ENCODE results near the gene UBE2J2.

The UBE2J2 gene

GRCh38 chr1:1284221-1285101 lies 10.8 kb upstream of the UBE2J2 start:
- Histone ChIP-seq H3K9me2 (replicated peaks; ENCODE audit: control insufficient read depth, low read length) (no peaks in the 10 kb centered on the region), H3K27ac (ENCODE audit: low read depth, low read length) (no peak overlapping the region), H3K79me2 (ENCODE audit: control insufficient read depth, low read length) (no peaks in the 10 kb centered on the region), H3K4me3 (ENCODE audit: low read length) (no peak overlapping the region), H3K27me3 (ENCODE audit: control insufficient read depth, low read length) (no peaks in the 10 kb centered on the region), H4K20me1 (ENCODE audit: control insufficient read depth, insufficient read depth, low read depth, low read length) (no peaks in the 10 kb centered on the region), H3F3A (ENCODE audit: control insufficient read depth, insufficient read depth) (no peaks in the 10 kb centered on the region), H3K9me3 (ENCODE audit: control insufficient read depth, insufficient read depth, low read length) (no peaks in the 10 kb centered on the region; the same call in 1 of the 2 replicates), H3K4me2 (ENCODE audit: low read length) (no peak overlapping the region), H3K36me3 (ENCODE audit: control insufficient read depth, low read length) (no peaks in the 10 kb centered on the region), H3K4me1 (ENCODE audit: control insufficient read depth, low read length) (no peaks in the 10 kb centered on the region)
- TF ChIP-seq, protein P1, sequence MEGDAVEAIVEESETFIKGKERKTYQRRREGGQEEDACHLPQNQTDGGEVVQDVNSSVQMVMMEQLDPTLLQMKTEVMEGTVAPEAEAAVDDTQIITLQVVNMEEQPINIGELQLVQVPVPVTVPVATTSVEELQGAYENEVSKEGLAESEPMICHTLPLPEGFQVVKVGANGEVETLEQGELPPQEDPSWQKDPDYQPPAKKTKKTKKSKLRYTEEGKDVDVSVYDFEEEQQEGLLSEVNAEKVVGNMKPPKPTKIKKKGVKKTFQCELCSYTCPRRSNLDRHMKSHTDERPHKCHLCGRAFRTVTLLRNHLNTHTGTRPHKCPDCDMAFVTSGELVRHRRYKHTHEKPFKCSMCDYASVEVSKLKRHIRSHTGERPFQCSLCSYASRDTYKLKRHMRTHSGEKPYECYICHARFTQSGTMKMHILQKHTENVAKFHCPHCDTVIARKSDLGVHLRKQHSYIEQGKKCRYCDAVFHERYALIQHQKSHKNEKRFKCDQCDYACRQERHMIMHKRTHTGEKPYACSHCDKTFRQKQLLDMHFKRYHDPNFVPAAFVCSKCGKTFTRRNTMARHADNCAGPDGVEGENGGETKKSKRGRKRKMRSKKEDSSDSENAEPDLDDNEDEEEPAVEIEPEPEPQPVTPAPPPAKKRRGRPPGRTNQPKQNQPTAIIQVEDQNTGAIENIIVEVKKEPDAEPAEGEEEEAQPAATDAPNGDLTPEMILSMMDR (IDR thresholded peaks at IDR 0.05; ENCODE audit: low read depth, low read length, poor library complexity, severe bottlenecking) = no peak
- no peak for TF ChIP-seq EZH2phosphoT487 (IDR thresholded peaks at IDR 0.05; ENCODE audit: borderline replicate concordance, low read length)

GRCh38 chr1:1283821-1284220 lies 10.2 kb upstream of the UBE2J2 start:
- Histone ChIP-seq H4K20me1 (ENCODE audit: control insufficient read depth, insufficient read depth, low read depth, low read length) (no peaks in the 10 kb centered on the region), H3K79me2 (ENCODE audit: control insufficient read depth, low read length) (no peaks in the 10 kb centered on the region), H3K36me3 (ENCODE audit: control insufficient read depth, low read length) (no peaks in the 10 kb centered on the region), H3K4me1 (ENCODE audit: control insufficient read depth, low read length) (no peaks in the 10 kb centered on the region), H3K4me2 (ENCODE audit: low read length) (no peak overlapping the region), H3K27ac (ENCODE audit: low read depth, low read length) (no peak overlapping the region), H3K9me2 (replicated peaks; ENCODE audit: control insufficient read depth, low read length) (no peaks in the 10 kb centered on the region), H3F3A (ENCODE audit: control insufficient read depth, insufficient read depth) (no peaks in the 10 kb centered on the region), H3K27me3 (ENCODE audit: control insufficient read depth, low read length) (no peaks in the 10 kb centered on the region), H3K4me3 (ENCODE audit: low read length) (no peak overlapping the region), H3K9me3 (ENCODE audit: control insufficient read depth, insufficient read depth, low read length) (no peaks in the 10 kb centered on the region; the same call in 1 of the 2 replicates)
- TF ChIP-seq EZH2phosphoT487 (IDR thresholded peaks at IDR 0.05; ENCODE audit: borderline replicate concordance, low read length) = no peak
- TF ChIP-seq, protein P1 (IDR thresholded peaks at IDR 0.05; ENCODE audit: low read depth, low read length, poor library complexity, severe bottlenecking) = no peak

DNA sequence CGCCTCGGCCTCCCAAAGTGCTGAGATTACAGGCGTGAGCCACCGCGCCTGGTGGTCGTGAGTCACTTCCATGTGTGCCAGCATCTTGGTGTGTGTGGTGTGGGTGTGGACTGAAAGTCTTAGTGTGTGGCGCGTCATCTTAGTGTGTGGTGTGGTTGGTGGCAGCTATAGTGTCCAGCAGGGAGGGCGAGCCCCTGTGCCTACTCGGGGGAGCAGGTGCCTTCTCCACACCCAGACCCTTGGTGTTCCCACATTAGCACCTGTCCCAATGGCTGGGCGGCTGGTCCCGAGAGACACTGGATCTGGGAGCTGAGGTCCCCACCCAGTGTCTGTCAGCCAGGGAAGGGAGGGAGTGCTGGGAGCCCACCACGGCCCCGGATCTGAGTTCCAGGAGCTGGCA lies 9.3 kb upstream of the UBE2J2 start:
- Histone ChIP-seq H3F3A (ENCODE audit: control insufficient read depth, insufficient read depth) (no peaks in the 10 kb centered on the region), H4K20me1 (ENCODE audit: control insufficient read depth, insufficient read depth, low read depth, low read length) (no peaks in the 10 kb centered on the region), H3K9me3 (ENCODE audit: control insufficient read depth, insufficient read depth, low read length) (no peaks in the 10 kb centered on the region; the same call in 1 of the 2 replicates), H3K4me3 (ENCODE audit: low read length) (no peak overlapping the region), H3K4me2 (ENCODE audit: low read length) (no peak overlapping the region), H3K4me1 (ENCODE audit: control insufficient read depth, low read length) (no peaks in the 10 kb centered on the region), H3K36me3 (ENCODE audit: control insufficient read depth, low read length) (no peaks in the 10 kb centered on the region), H3K9me2 (replicated peaks; ENCODE audit: control insufficient read depth, low read length) (no peaks in the 10 kb centered on the region), H3K27ac (ENCODE audit: low read depth, low read length) (no peak overlapping the region), H3K27me3 (ENCODE audit: control insufficient read depth, low read length) (no peaks in the 10 kb centered on the region), H3K79me2 (ENCODE audit: control insufficient read depth, low read length) (no peaks in the 10 kb centered on the region)
- TF ChIP-seq, protein P1 (IDR thresholded peaks at IDR 0.05; ENCODE audit: low read depth, low read length, poor library complexity, severe bottlenecking) = no peak
- no peak for TF ChIP-seq EZH2phosphoT487 (IDR thresholded peaks at IDR 0.05; ENCODE audit: borderline replicate concordance, low read length)
